ENCODE results near the gene EAPP. TPM values are rescaled to one million over a fixed set of nuclear protein-coding genes. Genes with fewer than 3 reads are reported as not detected.
"Not testable (repeated sequence)": the region's sequence is repeated elsewhere in the genome, so short reads cannot be mapped to it uniquely, and the experiment has no call there.

Gene EAPP
- total RNA-seq, 4 donors from 2014 or later, result 31.6 to 52.5 (median 43.7) TPM

DNA sequence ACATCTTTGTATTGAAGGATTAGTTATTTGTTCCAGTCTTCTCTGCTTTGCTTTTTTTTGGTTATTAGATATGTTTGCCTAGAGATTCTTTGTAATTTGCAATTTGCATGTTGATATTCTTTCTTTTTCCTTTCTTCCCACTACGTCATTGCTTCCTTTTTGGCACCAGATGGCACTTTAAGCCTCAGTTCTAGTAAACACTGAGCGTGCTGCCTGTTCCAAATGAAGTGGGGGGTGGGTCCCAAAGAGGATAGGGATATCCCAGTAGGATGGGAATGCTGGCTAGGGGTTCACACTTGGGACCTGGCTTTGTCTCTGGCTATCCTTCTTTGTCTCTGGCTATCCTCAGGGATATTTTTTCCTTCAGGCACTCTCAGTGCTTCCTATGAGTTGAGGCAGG, 17.0 kb downstream of the EAPP start:
- no peaks in the 10 kb centered on the region for H3K27me3 ChIP-seq
- peaks cover 100% of the 10 kb centered on the region for H3K36me3 ChIP-seq
- no peaks in the 10 kb centered on the region for H3K9me3 ChIP-seq
- H3K27ac ChIP-seq, result no peak overlapping the region
- WGBS, result 89% methylated on average over 2 of the region's 2 CpGs
- TF ChIP-seq POLR2A (IDR thresholded peaks at IDR 0.05) (no peak), POLR2AphosphoS5 (IDR thresholded peaks at IDR 0.05) (no peak), EP300 (IDR thresholded peaks at IDR 0.05) (no peak)
- TF ChIP-seq, protein P1, sequence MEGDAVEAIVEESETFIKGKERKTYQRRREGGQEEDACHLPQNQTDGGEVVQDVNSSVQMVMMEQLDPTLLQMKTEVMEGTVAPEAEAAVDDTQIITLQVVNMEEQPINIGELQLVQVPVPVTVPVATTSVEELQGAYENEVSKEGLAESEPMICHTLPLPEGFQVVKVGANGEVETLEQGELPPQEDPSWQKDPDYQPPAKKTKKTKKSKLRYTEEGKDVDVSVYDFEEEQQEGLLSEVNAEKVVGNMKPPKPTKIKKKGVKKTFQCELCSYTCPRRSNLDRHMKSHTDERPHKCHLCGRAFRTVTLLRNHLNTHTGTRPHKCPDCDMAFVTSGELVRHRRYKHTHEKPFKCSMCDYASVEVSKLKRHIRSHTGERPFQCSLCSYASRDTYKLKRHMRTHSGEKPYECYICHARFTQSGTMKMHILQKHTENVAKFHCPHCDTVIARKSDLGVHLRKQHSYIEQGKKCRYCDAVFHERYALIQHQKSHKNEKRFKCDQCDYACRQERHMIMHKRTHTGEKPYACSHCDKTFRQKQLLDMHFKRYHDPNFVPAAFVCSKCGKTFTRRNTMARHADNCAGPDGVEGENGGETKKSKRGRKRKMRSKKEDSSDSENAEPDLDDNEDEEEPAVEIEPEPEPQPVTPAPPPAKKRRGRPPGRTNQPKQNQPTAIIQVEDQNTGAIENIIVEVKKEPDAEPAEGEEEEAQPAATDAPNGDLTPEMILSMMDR (IDR thresholded peaks at IDR 0.05), result no peak
- no peak overlapping the region for H3K4me3 ChIP-seq
- no peak for DNase-seq (ENCODE audit: low spot score in 2 of 2)
- no peaks in the 10 kb centered on the region for H3K4me1 ChIP-seq

DNA sequence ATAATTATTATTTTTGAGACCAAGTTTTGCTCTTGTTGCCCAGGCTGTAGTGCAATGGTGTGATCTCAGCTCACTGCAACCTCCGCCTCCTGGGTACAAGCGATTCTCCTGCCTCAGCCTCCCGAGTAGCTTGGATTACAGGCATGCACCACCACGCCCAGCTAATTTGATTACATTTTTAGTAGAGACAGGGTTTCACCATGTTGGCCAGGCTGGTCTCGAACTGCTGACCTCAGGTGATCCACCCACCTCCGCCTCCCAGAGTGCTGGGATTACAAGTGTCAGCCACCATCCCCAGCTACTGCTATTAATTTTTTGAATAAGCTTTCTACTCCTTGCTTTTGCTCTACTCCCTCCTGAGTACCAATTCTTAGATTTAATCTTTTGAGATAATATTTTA, 18.4 kb downstream of the EAPP start:
- WGBS, result 95% methylated on average over 6 of the region's 6 CpGs
- H3K4me3 ChIP-seq; DNase-seq (ENCODE audit: low spot score in 2 of 2); H3K27ac ChIP-seq; H3K9me3 ChIP-seq; H3K4me1 ChIP-seq; H3K27me3 ChIP-seq: not testable (repeated sequence)
- peaks cover 96% of the 10 kb centered on the region for H3K36me3 ChIP-seq

GRCh38 chr14:34520304-34520970, 19.1 kb downstream of the EAPP start:
- WGBS, result 93% methylated on average over 7 of the region's 7 CpGs
- not testable (repeated sequence) for H3K4me3 ChIP-seq; H3K4me1 ChIP-seq; H3K9me3 ChIP-seq; H3K27ac ChIP-seq; H3K27me3 ChIP-seq; DNase-seq (ENCODE audit: low spot score in 2 of 2)
- H3K36me3 ChIP-seq, result peaks cover 95% of the 10 kb centered on the region

DNA sequence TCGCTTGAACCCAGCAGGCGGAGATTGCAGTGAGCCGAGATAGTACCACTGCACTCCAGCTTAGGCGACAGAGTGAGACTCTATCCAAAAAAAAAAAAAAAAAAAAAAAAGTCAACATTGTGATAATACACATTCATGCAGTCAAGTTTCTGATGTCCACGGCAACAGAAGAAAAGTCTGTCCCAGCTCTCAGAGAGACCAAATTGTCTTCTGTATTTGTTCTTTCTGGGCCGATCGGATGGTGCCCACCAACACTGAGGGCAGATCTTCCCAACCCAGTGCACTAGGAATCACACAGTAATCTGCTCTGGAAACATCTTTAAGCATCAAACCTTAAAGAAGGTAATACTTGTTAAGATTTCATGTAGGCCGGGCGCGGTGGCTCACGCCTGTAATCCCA, 31.6 kb downstream of the EAPP start:
- Histone ChIP-seq H3K4me1 (no peaks in the 10 kb centered on the region), H3K27ac (no peak overlapping the region), H3K9me3 (no peaks in the 10 kb centered on the region), H3K36me3 (no peaks in the 10 kb centered on the region), H3K27me3 (no peaks in the 10 kb centered on the region), H3K4me3 (no peak overlapping the region)
- TF ChIP-seq, protein P1 (IDR thresholded peaks at IDR 0.05), result no peak
- TF ChIP-seq POLR2A (IDR thresholded peaks at IDR 0.05), result no peak
- TF ChIP-seq POLR2AphosphoS5 (IDR thresholded peaks at IDR 0.05), result no peak
- no peak for TF ChIP-seq EP300 (IDR thresholded peaks at IDR 0.05)
- 96% methylated on average over 11 of the region's 11 CpGs for WGBS
- no peak for DNase-seq (ENCODE audit: low spot score in 2 of 2)

DNA sequence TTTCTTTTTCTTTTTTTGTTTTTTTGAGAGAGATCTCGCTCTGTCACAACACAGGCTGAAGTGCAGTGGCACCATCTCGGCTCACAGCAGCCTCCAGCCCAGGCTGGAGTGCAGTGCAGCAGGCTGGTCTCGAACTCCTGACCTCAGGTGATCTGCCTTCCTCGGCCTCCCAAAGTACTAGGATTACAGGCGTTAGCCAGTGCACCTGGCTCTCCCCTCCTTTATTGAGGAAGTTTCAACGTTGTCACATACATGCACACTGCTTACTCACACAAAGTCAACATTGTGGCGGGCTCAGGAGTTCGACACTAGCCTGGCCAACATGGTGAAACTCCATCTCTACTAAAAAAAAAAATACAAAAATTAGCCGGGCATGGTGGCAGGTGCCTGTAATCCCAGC, 32.0 kb downstream of the EAPP start:
- TF ChIP-seq, protein P1 (IDR thresholded peaks at IDR 0.05), result no peak
- TF ChIP-seq POLR2AphosphoS5 (IDR thresholded peaks at IDR 0.05) (no peak), POLR2A (IDR thresholded peaks at IDR 0.05) (no peak), EP300 (IDR thresholded peaks at IDR 0.05) (no peak)
- Histone ChIP-seq H3K27ac (no peak overlapping the region), H3K9me3 (no peaks in the 10 kb centered on the region), H3K27me3 (no peaks in the 10 kb centered on the region), H3K4me1 (no peaks in the 10 kb centered on the region), H3K36me3 (no peaks in the 10 kb centered on the region), H3K4me3 (no peak overlapping the region)
- DNase-seq (ENCODE audit: low spot score in 2 of 2), result no peak
- 92% methylated on average over 9 of the region's 9 CpGs for WGBS

- not testable (repeated sequence) for H3K27me3 ChIP-seq; H3K4me3 ChIP-seq; DNase-seq (ENCODE audit: low spot score in 2 of 2); H3K9me3 ChIP-seq; H3K4me1 ChIP-seq; H3K36me3 ChIP-seq; H3K27ac ChIP-seq
- WGBS, result 95% methylated on average over 5 of the region's 5 CpGs
These were observed 34.4 kb downstream of the EAPP start for GRCh38 chr14:34505124-34505491.

GRCh38 chr14:34504027-34504426, 35.5 kb downstream of the EAPP start:
- not testable (repeated sequence) for H3K4me3 ChIP-seq
- 94% methylated on average over 9 of the region's 9 CpGs for WGBS

More at GRCh38 chr14:34504027-34504426, 35.5 kb downstream of the EAPP start:
- not testable (repeated sequence) for H3K9me3 ChIP-seq; H3K4me1 ChIP-seq; H3K27ac ChIP-seq; DNase-seq (ENCODE audit: low spot score in 2 of 2); H3K36me3 ChIP-seq; H3K27me3 ChIP-seq
